ENCODE measurements around the gene GNL2. TPM values are rescaled to one million over a fixed set of nuclear protein-coding genes. Genes with fewer than 3 reads are reported as not detected.
"Not testable (repeated sequence)": the region's sequence is repeated elsewhere in the genome, so short reads cannot be mapped to it uniquely, and the experiment has no call there.

The GNL2 gene
- total and polyA plus RNA-seq, 4 donors: 14.8 to 29.2 (median 21.3) TPM

DNA sequence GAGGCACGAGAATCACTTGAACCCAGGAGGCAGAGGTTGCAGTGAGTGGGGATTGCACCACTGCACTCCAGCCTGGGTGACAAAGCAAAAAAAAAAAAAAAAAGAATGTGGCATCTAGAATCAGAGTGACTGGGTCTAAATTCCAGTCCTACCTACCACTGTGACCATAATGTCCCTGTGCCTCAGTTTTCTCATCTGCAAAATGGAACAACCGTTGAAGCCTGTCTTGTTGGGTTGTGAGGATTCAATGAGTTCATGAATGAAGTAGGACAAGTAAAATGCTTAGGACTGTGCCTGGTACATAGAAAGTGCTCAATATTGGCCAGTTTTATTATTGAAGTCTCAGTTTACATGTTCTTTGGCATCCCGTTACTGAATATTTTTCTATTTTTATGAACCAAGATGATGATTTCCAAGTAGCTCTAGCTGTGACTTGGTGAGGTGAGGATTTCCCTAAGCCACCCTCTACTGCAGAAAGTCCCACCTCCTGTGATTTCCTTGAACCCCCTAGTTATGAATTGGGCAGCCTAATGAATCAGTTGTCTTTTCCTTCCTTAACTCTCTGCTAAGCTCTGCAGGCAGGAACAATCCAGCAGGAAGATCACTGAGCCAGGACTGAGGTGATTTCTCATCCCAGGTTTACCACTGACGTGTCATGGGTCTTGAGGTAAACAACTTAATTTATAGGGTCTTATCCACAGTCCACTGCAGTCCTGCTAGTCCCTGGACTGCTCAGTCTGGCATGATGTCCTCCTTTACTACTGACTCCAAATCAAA lies 62.2 kb downstream of the GNL2 start:
- Histone ChIP-seq H3K27ac (ENCODE audit: low read depth in 1 of 2, low read length in 2 of 2) (peak overlapping the region; percentile 84 to 87), H3K4me1 (ENCODE audit: control insufficient read depth in 4 of 4, insufficient read depth in 4 of 4, low read length in 3 of 4) (peaks cover 0 to 19% (median 2%) of the 10 kb centered on the region in 4 donors), H3K9me3 (ENCODE audit: control insufficient read depth in 4 of 4, low read length in 3 of 4) (no peaks in the 10 kb centered on the region), H3K27me3 (ENCODE audit: control insufficient read depth in 4 of 4, insufficient read depth in 4 of 4, low read length in 3 of 4) (no peaks in the 10 kb centered on the region), H3K4me3 (ENCODE audit: low read depth in 1 of 3, low read length in 3 of 3) (no peak overlapping the region), H3K9ac (ENCODE audit: low read depth in 1 of 2, low read length in 2 of 2) (peak overlapping the region in 1 of 2 donors; percentile 21), H3K36me3 (ENCODE audit: control insufficient read depth in 4 of 4, insufficient read depth in 3 of 4, low read depth in 1 of 4, low read length in 3 of 4) (peaks cover 0 to 10% (median 6%) of the 10 kb centered on the region in 4 donors)
- WGBS: 92% methylated on average over 4 of the region's 4 CpGs
- no peak for DNase-seq (ENCODE audit: low spot score)
- TF ChIP-seq JUND (IDR thresholded peaks at IDR 0.05) (no peak), GABPA (IDR thresholded peaks at IDR 0.05 in 1 of 2, conservative IDR thresholded peaks at IDR 0.05 in 1 of 2) (no peak), RAD21 (IDR thresholded peaks at IDR 0.05) (no peak), NR2F2 (IDR thresholded peaks at IDR 0.05) (no peak), TAF1 (conservative IDR thresholded peaks at IDR 0.05) (no peak), SP1 (IDR thresholded peaks at IDR 0.05) (no peak), HNF4A (conservative IDR thresholded peaks at IDR 0.05) (no peak)
- TF ChIP-seq, protein P1, sequence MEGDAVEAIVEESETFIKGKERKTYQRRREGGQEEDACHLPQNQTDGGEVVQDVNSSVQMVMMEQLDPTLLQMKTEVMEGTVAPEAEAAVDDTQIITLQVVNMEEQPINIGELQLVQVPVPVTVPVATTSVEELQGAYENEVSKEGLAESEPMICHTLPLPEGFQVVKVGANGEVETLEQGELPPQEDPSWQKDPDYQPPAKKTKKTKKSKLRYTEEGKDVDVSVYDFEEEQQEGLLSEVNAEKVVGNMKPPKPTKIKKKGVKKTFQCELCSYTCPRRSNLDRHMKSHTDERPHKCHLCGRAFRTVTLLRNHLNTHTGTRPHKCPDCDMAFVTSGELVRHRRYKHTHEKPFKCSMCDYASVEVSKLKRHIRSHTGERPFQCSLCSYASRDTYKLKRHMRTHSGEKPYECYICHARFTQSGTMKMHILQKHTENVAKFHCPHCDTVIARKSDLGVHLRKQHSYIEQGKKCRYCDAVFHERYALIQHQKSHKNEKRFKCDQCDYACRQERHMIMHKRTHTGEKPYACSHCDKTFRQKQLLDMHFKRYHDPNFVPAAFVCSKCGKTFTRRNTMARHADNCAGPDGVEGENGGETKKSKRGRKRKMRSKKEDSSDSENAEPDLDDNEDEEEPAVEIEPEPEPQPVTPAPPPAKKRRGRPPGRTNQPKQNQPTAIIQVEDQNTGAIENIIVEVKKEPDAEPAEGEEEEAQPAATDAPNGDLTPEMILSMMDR (IDR thresholded peaks at IDR 0.05; ENCODE audit: low read depth, low read length, missing input control): no peak
- TF ChIP-seq, protein P2, sequence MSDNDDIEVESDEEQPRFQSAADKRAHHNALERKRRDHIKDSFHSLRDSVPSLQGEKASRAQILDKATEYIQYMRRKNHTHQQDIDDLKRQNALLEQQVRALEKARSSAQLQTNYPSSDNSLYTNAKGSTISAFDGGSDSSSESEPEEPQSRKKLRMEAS (IDR thresholded peaks at IDR 0.05): no peak
- TF ChIP-seq, protein P3, sequence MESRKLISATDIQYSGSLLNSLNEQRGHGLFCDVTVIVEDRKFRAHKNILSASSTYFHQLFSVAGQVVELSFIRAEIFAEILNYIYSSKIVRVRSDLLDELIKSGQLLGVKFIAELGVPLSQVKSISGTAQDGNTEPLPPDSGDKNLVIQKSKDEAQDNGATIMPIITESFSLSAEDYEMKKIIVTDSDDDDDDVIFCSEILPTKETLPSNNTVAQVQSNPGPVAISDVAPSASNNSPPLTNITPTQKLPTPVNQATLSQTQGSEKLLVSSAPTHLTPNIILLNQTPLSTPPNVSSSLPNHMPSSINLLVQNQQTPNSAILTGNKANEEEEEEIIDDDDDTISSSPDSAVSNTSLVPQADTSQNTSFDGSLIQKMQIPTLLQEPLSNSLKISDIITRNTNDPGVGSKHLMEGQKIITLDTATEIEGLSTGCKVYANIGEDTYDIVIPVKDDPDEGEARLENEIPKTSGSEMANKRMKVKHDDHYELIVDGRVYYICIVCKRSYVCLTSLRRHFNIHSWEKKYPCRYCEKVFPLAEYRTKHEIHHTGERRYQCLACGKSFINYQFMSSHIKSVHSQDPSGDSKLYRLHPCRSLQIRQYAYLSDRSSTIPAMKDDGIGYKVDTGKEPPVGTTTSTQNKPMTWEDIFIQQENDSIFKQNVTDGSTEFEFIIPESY (IDR thresholded peaks at IDR 0.05): no peak
- TF ChIP-seq, protein P4, sequence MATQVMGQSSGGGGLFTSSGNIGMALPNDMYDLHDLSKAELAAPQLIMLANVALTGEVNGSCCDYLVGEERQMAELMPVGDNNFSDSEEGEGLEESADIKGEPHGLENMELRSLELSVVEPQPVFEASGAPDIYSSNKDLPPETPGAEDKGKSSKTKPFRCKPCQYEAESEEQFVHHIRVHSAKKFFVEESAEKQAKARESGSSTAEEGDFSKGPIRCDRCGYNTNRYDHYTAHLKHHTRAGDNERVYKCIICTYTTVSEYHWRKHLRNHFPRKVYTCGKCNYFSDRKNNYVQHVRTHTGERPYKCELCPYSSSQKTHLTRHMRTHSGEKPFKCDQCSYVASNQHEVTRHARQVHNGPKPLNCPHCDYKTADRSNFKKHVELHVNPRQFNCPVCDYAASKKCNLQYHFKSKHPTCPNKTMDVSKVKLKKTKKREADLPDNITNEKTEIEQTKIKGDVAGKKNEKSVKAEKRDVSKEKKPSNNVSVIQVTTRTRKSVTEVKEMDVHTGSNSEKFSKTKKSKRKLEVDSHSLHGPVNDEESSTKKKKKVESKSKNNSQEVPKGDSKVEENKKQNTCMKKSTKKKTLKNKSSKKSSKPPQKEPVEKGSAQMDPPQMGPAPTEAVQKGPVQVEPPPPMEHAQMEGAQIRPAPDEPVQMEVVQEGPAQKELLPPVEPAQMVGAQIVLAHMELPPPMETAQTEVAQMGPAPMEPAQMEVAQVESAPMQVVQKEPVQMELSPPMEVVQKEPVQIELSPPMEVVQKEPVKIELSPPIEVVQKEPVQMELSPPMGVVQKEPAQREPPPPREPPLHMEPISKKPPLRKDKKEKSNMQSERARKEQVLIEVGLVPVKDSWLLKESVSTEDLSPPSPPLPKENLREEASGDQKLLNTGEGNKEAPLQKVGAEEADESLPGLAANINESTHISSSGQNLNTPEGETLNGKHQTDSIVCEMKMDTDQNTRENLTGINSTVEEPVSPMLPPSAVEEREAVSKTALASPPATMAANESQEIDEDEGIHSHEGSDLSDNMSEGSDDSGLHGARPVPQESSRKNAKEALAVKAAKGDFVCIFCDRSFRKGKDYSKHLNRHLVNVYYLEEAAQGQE (IDR thresholded peaks at IDR 0.05): no peak

DNA sequence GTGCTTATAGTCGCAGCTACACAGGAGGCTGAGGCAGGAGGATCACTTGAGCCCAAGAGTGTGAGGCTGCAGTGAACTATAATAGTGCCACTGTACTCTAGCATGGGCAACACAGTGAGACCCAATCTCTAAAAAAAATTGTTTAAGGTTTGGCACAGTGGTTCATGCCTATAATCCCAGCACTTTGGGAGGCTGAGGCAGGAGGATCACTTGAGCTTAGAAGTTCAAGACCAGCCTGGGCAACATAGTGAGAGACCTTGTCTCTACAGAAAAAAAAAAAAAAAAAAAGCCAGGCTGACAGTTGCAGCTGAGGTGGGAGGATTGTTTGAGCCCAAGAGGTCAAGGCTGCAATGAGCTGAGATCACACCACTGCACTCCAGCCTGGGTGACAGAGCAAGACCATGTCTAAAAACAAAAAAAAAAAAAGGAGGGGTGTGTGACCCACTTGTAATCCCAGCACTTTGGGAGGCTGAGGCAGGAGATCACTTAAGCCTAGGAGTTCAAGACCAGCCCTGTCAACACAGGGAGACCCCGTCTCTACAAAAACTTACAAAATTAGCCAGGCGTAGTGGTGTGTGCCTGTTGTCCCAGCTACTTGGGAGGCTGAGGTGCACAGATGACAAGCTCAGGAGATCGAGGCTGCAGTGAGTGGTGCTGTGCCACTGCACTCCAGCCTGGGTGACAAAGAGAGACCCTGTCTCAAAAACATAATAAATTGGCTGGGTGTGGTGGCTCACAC lies 63.1 kb downstream of the GNL2 start:
- DNase-seq (ENCODE audit: low spot score): not testable (repeated sequence)
- 87% methylated on average over 4 of the region's 4 CpGs for WGBS
- H3K9ac ChIP-seq (ENCODE audit: low read depth in 1 of 2, low read length in 2 of 2): peak overlapping the region in 1 of 2 donors; percentile 51

DNA sequence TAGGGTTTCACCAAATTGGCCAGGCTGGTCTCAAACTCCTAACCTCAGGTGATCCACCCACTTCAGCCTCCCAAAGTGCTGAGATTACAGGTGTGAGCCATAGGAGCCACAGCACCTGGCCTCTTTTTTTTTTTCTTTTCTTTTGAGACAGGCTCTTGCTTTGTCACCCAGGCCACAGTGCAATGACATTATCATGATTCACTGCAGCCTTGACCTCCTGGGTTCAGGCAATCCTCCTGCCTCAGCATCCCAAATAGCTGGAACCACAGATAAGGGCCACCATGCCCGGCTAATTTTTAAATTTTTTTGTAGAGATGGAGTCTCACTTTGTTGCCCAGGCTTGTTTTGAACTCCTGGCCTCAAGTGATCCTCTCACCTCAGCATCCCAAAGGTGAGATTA lies 65.8 kb downstream of the GNL2 start:
- not testable (repeated sequence) for H3K27me3 ChIP-seq (ENCODE audit: control insufficient read depth in 4 of 4, insufficient read depth in 4 of 4, low read length in 3 of 4); H3K4me1 ChIP-seq (ENCODE audit: control insufficient read depth in 4 of 4, insufficient read depth in 4 of 4, low read length in 3 of 4); H3K4me3 ChIP-seq (ENCODE audit: low read depth in 1 of 3, low read length in 3 of 3); H3K36me3 ChIP-seq (ENCODE audit: control insufficient read depth in 4 of 4, insufficient read depth in 3 of 4, low read depth in 1 of 4, low read length in 3 of 4); H3K27ac ChIP-seq (ENCODE audit: low read depth in 1 of 2, low read length in 2 of 2); DNase-seq (ENCODE audit: low spot score); H3K9me3 ChIP-seq (ENCODE audit: control insufficient read depth in 4 of 4, low read length in 3 of 4); H3K9ac ChIP-seq (ENCODE audit: low read depth in 1 of 2, low read length in 2 of 2)
- 72% methylated on average over 1 of the region's 1 CpG for WGBS

More for the DNA sequence above, 63.1 kb downstream of the GNL2 start:
- H3K36me3 ChIP-seq (ENCODE audit: control insufficient read depth in 4 of 4, insufficient read depth in 3 of 4, low read depth in 1 of 4, low read length in 3 of 4); H3K9me3 ChIP-seq (ENCODE audit: control insufficient read depth in 4 of 4, low read length in 3 of 4); H3K27me3 ChIP-seq (ENCODE audit: control insufficient read depth in 4 of 4, insufficient read depth in 4 of 4, low read length in 3 of 4); H3K4me3 ChIP-seq (ENCODE audit: low read depth in 1 of 3, low read length in 3 of 3): not testable (repeated sequence)
- TF ChIP-seq SP1 (IDR thresholded peaks at IDR 0.05): peak; percentile 51
- TF ChIP-seq JUND (IDR thresholded peaks at IDR 0.05): peak in 1 of 2 donors; percentile 69
- TF ChIP-seq RXRA (IDR thresholded peaks at IDR 0.05): peak in 1 of 2 donors; percentile 56
- TF ChIP-seq HNF4A (conservative IDR thresholded peaks at IDR 0.05): peak; percentile 63 to 67
- Histone ChIP-seq H3K27ac (ENCODE audit: low read depth in 1 of 2, low read length in 2 of 2) (peak overlapping the region; percentile 73 to 84), H3K4me1 (ENCODE audit: control insufficient read depth in 4 of 4, insufficient read depth in 4 of 4, low read length in 3 of 4) (peaks cover 0 to 19% (median 2%) of the 10 kb centered on the region in 4 donors)

All from liver (tissue), 9 donors.